OCI-LY1 (cell line): ENCODE results near the gene APLP2.

Experiments
- H2AFZ ChIP-seq: fragments of 200-600 bp; sonication (generic), shearing (Covaris generic); 2 replicates; pipeline ENCODE4 v1.6.0; 2014; ENCODE audit warnings: antibody characterized with exemption, mild to moderate bottlenecking, low read length
- H3F3A ChIP-seq: fragments of 200-600 bp; sonication (generic), shearing (Covaris generic); 2 replicates; pipeline ENCODE4 v1.6.0; 2014; ENCODE audit warnings: mild to moderate bottlenecking, antibody characterized with exemption, low read length, moderate library complexity; ENCODE audit not compliant: insufficient read depth
- H3K27ac ChIP-seq: fragments of 200-600 bp; sonication (generic); 2 replicates; pipeline ENCODE4 v1.5.1; 2014; ENCODE audit warnings: low read length, mixed run types, mild to moderate bottlenecking, low read depth; ENCODE audit not compliant: poor library complexity, severe bottlenecking
- H3K27me3 ChIP-seq: fragments of 200-600 bp; sonication (generic); 2 replicates; pipeline ENCODE4 v1.6.0; 2014; ENCODE audit warnings: antibody characterized with exemption, mild to moderate bottlenecking, low read length, moderate library complexity; ENCODE audit not compliant: insufficient read depth
- H3K36me3 ChIP-seq: fragments of 200-600 bp; sonication (generic); 2 replicates; pipeline ENCODE4 v1.6.1; 2014; ENCODE audit warnings: mild to moderate bottlenecking, antibody characterized with exemption, low read length, moderate library complexity, mixed read lengths; ENCODE audit not compliant: insufficient read depth
- H3K4me1 ChIP-seq: fragments of 200-600 bp; sonication (generic); 2 replicates; pipeline ENCODE4 v1.5.1; 2014; ENCODE audit warnings: mild to moderate bottlenecking, low read length, moderate library complexity; ENCODE audit not compliant: insufficient read depth, severe bottlenecking
- H3K4me2 ChIP-seq: fragments of 200-600 bp; sonication (generic), shearing (Covaris generic); 2 replicates; pipeline ENCODE4 v1.6.1; 2014; ENCODE audit warnings: low read length
- H3K4me3 ChIP-seq: fragments of 200-600 bp; sonication (generic); 2 replicates; pipeline ENCODE4 v1.5.1; 2014; ENCODE audit warnings: low read length, low read depth, mild to moderate bottlenecking, mixed read lengths; ENCODE audit not compliant: poor library complexity, severe bottlenecking
- H3K79me2 ChIP-seq: fragments of 200-600 bp; shearing (Covaris generic); 2 replicates; pipeline ENCODE4 v1.6.1; 2016; ENCODE audit warnings: mixed run types, low read length, mixed read lengths; ENCODE audit not compliant: insufficient read depth
- H3K9ac ChIP-seq: fragments of 200-600 bp; sonication (generic), shearing (Covaris generic); 2 replicates; pipeline ENCODE4 v1.6.1; 2014; ENCODE audit warnings: mild to moderate bottlenecking, low read length, mixed read lengths
- H3K9me2 ChIP-seq: fragments of 200-600 bp; sonication (generic), shearing (Covaris generic); 2 replicates; pipeline ENCODE4 v1.6.1; 2014; ENCODE audit warnings: low read depth, mild to moderate bottlenecking, low read length, mixed read lengths
- H3K9me3 ChIP-seq: fragments of 200-600 bp; shearing (Covaris generic); 2 replicates; pipeline ENCODE4 v1.6.1; 2014; ENCODE audit warnings: low read length, mixed read lengths
- H4K20me1 ChIP-seq: fragments of 200-600 bp; sonication (generic), shearing (Covaris generic); 2 replicates; pipeline ENCODE4 v1.6.0; 2016; ENCODE audit warnings: mild to moderate bottlenecking, low read length; ENCODE audit not compliant: insufficient read depth
- EZH2 ChIP-seq: fragments of 200-600 bp; sonication (generic), shearing (Covaris generic); IDR thresholded peaks from 2 replicates; pipeline ENCODE4 v1.8.0; 2017; ENCODE audit warnings: borderline replicate concordance, mixed run types, mild to moderate bottlenecking, antibody characterized with exemption, low read length, moderate library complexity, mixed read lengths
- TF ChIP-seq, protein P1 (sequence below): fragments of 200-600 bp; sonication (generic), shearing (Covaris generic); IDR thresholded peaks from 2 replicates; pipeline ENCODE4 v1.5.1; 2017; ENCODE audit warnings: mild to moderate bottlenecking, antibody characterized with exemption, low read length, moderate library complexity, mixed read lengths

Gene APLP2

GRCh38 chr11:130137999-130138398 is 68.3 kb downstream of the APLP2 start:
- no peak overlapping the region for H3K9ac ChIP-seq
- H4K20me1 ChIP-seq: no peaks in the 10 kb centered on the region
- TF ChIP-seq EZH2: no peak
- TF ChIP-seq, protein P1, sequence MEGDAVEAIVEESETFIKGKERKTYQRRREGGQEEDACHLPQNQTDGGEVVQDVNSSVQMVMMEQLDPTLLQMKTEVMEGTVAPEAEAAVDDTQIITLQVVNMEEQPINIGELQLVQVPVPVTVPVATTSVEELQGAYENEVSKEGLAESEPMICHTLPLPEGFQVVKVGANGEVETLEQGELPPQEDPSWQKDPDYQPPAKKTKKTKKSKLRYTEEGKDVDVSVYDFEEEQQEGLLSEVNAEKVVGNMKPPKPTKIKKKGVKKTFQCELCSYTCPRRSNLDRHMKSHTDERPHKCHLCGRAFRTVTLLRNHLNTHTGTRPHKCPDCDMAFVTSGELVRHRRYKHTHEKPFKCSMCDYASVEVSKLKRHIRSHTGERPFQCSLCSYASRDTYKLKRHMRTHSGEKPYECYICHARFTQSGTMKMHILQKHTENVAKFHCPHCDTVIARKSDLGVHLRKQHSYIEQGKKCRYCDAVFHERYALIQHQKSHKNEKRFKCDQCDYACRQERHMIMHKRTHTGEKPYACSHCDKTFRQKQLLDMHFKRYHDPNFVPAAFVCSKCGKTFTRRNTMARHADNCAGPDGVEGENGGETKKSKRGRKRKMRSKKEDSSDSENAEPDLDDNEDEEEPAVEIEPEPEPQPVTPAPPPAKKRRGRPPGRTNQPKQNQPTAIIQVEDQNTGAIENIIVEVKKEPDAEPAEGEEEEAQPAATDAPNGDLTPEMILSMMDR: no peak

GRCh38 chr11:130139401-130139800 is 69.7 kb downstream of the APLP2 start:
- Histone ChIP-seq H3K79me2 (no peaks in the 10 kb centered on the region), H3K9ac (no peak overlapping the region), H2AFZ (no peak overlapping the region), H3K4me3 (no peak overlapping the region), H3K27me3 (no peaks in the 10 kb centered on the region), H3K9me2 (no peaks in the 10 kb centered on the region), H3K27ac (no peak overlapping the region), H3K9me3 (no peaks in the 10 kb centered on the region), H3K4me1 (no peaks in the 10 kb centered on the region), H4K20me1 (no peaks in the 10 kb centered on the region), H3K36me3 (peaks cover 95% of the 10 kb centered on the region), H3F3A (peaks cover 4% of the 10 kb centered on the region; the same call in 1 of the 2 replicates), H3K4me2 (no peak overlapping the region)
- no peak for TF ChIP-seq EZH2
- TF ChIP-seq, protein P1: no peak

More at GRCh38 chr11:130137999-130138398, 68.3 kb downstream of the APLP2 start:
- H2AFZ ChIP-seq: no peak overlapping the region
- peaks cover 10% of the 10 kb centered on the region for H3K4me1 ChIP-seq
- H3K27ac ChIP-seq: no peak overlapping the region
- H3K4me3 ChIP-seq: no peak overlapping the region
- H3K27me3 ChIP-seq: no peaks in the 10 kb centered on the region
- no peaks in the 10 kb centered on the region for H3F3A ChIP-seq
- H3K4me2 ChIP-seq: no peak overlapping the region
- H3K79me2 ChIP-seq: no peaks in the 10 kb centered on the region
- no peaks in the 10 kb centered on the region for H3K9me3 ChIP-seq
- H3K36me3 ChIP-seq: peaks cover 95% of the 10 kb centered on the region
- no peaks in the 10 kb centered on the region for H3K9me2 ChIP-seq

DNA sequence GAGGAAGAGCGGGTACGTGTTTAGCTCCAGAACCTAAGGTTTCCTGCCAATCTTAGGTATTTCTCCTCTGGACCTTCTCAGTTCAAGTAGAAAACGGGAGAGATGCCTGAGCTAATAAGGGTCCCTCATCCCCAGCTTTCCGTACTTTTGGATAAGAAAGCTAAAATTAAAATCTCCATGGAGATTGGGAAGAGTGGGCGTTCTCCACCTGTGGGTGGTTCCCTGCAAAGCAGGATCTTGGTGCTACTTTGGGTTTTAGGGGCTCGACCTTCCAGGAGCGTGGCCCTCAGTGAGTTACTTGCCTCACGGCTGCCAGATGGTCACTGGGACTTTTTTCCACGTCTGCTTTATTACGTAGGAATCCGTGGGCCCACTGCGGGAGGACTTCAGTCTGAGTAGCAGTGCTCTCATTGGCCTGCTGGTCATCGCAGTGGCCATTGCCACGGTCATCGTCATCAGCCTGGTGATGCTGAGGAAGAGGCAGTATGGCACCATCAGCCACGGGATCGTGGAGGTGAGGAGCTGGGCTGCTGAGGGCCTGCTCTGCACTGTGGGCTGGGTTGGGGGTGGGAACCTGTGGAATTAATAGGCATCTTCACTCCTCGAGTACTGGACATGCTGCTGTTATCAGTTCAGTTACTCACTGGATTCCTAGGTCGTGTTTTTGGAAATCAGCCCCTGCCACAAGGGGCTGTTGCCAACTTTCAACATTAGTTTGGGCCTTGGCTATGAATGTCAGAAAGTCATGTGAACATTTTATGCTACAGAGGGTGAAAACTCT is 72.1 kb downstream of the APLP2 start:
- no peaks in the 10 kb centered on the region for H3K9me2 ChIP-seq
- H3K4me3 ChIP-seq: no peak overlapping the region
- H4K20me1 ChIP-seq: no peaks in the 10 kb centered on the region
- no peaks in the 10 kb centered on the region for H3K9me3 ChIP-seq
- H3K27me3 ChIP-seq: no peaks in the 10 kb centered on the region
- TF ChIP-seq EZH2: no peak
- TF ChIP-seq, protein P1: no peak
- H2AFZ ChIP-seq: no peak overlapping the region
- no peaks in the 10 kb centered on the region for H3K79me2 ChIP-seq
- H3K27ac ChIP-seq: no peak overlapping the region
- H3F3A ChIP-seq: peaks cover 4% of the 10 kb centered on the region; the same call in 1 of the 2 replicates
- no peak overlapping the region for H3K9ac ChIP-seq
- H3K36me3 ChIP-seq: peaks cover 84% of the 10 kb centered on the region
- no peak overlapping the region for H3K4me2 ChIP-seq
- peaks cover 18% of the 10 kb centered on the region for H3K4me1 ChIP-seq
